ENCODE results near the gene NOL3.

- TF ChIP-seq POLR2AphosphoS5 (IDR thresholded peaks at IDR 0.05; ENCODE audit: low read depth, low read length) (no peak), POLR2A (IDR thresholded peaks at IDR 0.05; ENCODE audit: low read depth, low read length) (no peak), TAF1 (IDR thresholded peaks at IDR 0.05; ENCODE audit: borderline replicate concordance, low read depth, low read length) (no peak)
Measured at GRCh38 chr16:67186550-67186950, 16.2 kb downstream of the NOL3 start.

Data from GM12892 (cell line).